GM18520 (cell line): ENCODE results near the gene ZNF429.
"Not testable (repeated sequence)": the region's sequence is repeated elsewhere in the genome, so short reads cannot be mapped to it uniquely, and the experiment has no call there.

ENCODE experiments used
- ATAC-seq: cut with Tn5 transposase; IDR thresholded peaks from one replicate; pipeline ENCODE4 v1.9.1; 2021; ENCODE audit not compliant: unreplicated experiment

ZNF429 gene

DNA sequence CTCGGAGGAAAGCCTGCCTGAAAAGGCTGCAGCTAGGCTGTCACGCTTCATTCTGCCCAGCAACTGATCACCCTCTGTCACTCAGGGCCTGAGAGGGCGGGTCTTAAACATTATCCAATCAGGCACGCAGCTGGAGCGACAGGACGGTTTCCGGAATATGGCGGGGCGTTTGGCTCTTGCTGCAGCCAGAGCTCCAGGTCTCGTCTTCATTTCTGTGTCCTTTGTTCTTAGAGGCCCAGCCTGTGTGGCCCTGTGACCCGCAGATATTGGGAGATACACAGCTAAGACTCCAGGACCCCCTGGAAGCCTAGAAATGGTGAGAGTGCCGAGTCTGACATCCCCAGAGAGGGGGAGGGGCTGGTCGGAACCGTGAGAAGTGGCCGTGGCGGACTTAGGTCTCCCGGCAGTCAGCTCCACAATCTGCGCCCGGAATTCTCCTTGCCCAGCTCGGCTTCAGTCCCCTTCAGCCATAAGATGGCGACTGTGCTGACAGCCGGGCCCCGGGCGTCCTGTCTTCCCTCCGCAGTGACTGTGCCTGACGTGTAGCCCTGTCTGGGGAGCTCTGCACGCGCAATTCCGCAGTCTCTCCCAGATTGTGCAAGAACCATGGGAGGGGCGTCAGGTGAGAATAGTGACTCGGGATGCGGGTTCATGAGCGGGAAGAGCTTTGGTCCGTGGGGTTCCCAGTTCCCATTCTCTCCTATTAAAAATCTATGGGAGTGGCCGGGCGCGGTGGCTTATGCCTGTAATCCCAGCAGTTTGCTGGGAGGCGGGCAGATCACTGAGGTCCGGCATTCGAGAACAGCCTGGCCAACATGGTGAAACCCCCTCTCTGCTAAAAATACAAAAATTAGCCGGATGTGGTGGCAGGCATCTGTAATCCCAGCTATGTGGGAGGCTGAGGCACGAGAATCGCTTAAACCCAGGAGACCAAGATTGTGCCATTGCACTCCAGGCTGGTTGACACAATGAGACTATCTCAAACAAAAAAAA, at the start of gene ZNF429:
TSS of gene ZNF429 (plus strand) at position 144 of the 993 bp plus-strand sequence. CDS start at position 314, 170 bp downstream.
- ATAC-seq = peak; percentile 100

DNA sequence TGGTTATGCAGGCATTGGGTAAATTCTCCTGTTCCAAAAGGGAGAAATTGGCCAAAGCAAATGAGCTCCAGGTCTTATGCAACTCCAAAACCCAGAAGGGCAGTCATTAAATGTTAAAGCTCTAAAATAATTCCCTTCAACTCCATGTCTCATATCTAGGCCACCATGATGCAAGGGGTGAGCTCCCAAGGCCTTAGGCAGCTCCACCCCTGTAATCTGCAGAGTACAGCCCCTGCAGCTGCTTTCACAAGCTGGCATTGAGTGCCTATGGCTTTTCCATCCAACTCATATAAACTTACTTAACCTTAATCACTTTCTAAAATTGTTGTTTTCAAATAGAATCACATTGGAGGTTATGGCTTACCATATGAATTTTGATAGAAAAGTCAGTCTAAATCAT, 44.7 kb upstream of the ZNF429 start:
- no peak for ATAC-seq

DNA sequence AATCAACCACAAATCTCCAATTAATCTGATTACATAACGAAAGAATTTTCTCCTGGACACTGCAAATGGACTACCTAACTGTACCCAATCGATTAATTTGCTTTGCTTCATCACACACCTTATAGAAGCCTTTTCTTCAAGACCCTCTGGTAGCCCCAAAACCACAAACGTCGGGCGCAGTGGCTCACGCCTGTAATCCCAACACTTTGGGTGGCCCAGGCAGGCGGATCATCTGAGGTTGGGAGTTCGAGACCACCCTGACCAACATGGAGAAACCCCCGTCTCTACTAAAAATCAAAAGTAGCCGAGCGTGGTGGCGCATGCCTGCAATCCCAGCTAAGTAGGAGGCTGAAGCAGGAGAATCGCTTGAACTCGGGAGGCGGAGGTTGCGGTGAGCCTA, 42.9 kb upstream of the ZNF429 start:
- no peak for ATAC-seq

DNA sequence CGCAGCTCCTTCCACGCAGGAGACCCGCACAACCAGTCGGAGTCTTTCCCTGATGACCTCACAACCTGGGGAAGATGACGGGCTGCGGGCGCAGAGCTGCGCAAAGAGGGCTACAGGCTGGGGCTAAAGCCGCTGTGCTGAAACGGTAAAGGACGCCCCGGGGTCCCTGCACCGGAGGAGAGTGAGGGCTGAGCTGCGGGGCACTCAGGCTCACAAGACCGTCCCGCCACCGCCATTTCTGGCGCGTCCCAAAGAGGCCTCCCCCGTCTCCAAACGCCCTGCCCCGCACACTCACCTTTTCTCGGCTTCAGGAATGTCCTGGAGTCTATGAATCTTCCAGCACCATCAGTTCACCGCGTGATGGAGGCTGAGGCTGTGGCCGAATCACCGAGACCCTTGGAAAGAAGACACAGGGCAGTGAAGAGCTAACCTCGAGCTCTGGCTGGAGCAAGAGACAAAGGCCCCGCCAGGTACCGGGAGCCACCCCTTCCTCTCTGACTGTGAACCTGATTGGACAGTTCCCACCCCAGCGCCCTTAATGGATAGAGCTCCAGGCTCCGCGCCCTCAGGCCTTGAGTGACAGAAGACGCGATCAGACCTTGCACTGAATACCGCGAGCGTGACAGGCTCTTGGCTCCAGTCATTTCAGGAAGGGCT, 41.8 kb upstream of the ZNF429 start:
- ATAC-seq = no peak

DNA sequence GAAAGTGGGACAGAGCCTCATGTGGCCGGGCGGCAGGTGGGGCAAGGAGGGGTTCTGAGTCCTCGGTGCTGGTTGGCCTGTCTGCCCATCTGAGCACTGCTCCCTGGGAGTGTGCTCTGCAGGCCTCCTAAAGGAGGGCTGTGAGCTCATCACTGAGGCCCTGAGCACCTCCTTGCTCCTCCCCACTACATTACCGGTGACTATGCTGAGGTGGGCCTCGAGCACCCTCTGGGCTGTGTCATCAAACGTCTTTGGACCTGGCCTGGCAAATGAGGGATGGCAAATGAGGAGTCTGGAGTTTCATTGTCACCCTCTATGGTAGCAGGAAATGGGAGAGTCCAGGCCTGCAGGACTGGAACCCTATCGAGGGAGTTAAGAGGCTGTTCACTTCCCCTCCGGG, 38.8 kb upstream of the ZNF429 start:
- ATAC-seq = no peak

DNA sequence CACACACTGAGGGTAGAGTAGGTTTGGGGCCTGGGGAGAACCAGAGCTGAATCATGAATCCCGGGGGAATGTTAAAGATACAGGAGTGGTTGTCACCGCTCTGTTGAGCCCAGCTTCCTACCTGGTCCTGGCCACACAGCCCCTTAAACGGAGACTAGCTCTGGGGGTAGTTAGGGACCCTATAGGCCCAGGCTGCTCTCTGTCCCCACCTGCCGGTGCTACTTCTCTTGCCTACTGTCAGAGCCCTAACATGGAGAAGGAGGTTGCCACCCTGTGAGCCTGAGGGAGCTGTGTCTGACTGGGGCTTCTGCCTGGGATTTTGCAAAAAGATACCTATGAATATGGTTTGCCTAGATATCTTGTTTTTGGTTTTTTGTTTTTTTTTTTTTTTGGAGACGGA, 36.6 kb upstream of the ZNF429 start:
- ATAC-seq = no peak

DNA sequence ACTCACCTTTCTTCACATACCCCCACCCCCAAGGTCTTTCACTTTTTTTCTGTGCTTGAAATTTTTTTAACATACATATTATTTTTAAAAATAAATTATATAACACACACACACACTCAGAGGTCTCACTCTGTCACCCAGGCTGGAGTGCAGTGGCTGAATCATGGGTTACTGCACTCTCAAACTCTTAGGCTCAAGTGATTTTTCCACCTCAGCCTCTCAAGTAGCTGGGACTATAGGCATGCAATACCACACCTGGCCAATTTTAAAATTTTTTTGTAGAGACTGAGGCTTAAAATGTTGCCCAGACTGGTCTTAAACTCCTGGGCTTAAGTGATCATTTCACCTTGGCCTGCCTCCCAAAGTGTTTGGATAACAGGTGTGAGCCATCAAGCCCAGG, 32.9 kb upstream of the ZNF429 start:
- ATAC-seq = no peak

DNA sequence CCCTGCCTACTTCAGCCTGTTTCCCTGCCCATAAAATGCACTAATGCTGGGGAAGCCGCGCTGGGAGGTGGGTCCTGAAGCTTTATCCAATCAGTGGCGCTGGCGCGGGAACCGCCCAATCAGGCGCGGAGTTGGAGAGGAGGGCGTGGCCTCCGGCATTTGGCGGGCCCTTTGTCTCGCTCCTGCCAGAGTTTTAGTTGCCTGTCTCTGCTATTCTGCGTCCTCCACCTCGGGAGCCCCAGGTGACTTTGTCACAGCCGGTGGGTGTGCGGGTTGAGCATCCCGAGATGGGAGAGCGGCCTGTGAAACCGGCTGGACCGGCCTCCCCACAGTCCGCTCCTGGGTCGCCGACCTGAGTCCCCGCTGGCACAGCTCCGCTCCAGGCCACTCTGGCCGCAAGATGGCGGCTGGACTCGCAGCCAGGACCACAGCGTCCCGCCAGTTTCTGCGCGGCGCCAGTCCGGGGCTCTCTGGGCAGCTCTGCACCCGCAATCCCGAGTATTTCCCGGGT, 30.7 kb upstream of the ZNF429 start:
- ATAC-seq = no peak

DNA sequence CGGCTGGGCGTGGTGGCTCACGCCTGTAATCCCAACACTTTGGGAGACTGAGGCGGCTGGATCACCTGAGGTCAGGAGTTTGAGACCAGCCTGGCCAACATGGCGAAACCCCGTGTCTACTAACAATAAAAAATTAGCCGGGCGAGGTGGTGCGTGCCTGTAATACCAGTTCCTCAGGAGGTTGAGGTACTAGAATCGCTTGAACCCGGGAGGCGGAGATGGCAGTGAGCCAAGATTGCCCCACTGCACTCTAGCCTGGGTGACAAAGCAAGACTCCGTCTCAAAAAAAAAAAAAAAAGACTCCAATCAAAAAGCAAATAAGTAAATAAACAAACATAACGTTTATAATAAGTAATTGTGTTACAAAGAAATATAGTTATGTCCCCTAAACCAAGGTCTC, 23.0 kb upstream of the ZNF429 start:
- not testable (repeated sequence) for ATAC-seq

DNA sequence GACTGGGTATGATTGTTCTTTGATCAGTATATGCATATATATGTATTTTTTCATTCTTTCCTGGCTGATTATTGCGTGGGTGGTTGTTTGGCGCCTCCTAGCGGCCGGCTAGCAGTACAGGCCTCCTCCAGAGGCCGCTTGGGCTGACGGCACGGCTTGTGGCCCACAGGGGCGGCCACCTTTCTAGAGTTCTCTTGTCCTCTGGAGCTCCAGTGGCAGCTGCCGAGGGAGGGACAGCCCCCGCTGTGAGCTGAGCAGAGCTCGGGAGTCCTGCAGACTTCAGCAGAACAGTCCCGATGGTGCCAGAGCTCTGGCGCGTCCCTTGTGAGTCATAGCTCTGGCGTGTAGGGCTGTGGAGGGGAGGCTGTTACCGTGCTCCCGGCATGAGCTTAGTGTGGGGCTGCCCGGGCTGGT, 22.5 kb upstream of the ZNF429 start:
- ATAC-seq = no peak

DNA sequence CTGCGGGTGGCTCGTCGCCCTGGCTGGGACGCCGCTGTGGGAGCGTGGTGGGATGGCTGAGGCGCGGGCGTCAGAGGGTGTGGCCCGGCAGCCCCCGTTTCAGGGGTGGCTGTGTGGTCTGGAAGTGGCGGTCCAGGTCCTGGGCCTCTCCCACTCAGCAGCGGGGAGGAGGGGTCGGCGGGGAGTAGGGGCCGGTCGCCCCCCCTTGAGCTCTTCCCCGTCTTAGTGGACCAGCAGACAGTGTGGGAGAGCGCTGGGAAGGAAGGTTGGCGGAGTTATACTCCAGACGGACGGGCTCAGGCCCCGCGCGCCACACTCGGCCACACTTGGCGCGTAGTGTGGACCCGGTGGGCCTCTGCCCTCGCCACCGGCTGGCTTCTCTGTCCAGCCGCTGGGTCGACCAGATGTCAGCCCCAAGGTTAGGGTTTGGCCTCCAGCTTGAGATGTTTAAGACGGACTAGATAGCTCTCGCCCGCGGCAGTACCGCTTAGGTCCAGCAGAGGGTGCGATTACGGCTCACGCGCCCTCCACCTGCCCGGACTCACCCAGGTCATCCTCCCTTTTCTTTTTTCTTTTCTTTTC, 21.7 kb upstream of the ZNF429 start:
- no peak for ATAC-seq

DNA sequence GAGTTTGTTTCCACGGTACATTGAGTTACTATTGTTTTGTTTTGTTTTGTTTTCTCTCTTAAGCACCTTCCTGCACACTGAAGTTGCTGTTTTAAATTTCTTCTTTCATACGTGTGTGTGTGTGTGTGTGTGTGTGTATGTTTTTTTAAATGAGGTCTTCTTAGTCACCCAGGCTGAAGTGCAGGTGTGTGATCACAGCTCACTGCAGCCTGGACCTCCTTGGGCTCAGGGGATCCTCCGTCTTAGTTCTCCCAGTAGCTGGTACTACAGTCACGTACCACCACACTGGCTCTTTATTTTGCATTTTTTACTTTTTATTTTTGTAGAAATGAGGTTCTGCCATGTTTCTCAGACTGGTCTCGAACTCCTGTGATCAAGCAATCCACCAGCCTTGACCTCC, 20.8 kb upstream of the ZNF429 start:
- ATAC-seq = no peak

DNA sequence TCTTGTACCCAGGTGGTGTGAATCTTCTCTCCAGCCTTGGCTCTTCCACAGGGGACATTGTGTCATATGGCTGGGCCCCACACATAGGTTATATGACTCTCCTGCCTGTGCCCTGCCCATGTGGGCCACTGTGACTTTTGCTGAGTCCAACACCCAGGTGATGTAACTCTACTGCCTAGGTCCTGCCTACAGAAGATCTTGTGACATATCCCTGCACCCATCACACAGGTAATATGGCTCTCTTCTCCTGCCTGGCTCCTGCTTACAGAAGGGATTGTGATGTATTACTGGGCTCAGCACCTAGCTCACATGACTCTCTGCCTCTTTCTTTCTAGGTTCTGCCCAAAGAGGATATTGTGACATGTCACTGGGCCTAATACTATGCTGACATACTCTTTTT, 19.5 kb upstream of the ZNF429 start:
- no peak for ATAC-seq

DNA sequence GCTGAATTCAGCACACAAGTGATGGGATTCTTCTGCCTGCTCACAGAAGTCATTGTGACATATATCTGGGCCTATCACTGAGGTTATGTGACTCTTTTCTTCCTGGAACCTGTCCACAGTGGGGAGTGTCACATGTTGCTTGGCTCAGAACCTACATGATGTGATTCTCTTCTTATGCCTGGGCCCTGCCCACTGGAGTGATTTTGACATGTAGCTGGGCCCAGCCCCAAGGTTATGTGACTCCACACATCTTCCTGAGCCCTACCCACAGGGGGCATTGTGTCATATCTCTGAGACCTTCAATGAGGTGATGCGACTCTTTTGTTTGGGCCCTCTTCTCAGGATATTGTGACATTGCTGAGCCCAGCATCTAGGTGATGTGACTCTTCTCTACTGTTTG, 17.4 kb upstream of the ZNF429 start:
- ATAC-seq = no peak

DNA sequence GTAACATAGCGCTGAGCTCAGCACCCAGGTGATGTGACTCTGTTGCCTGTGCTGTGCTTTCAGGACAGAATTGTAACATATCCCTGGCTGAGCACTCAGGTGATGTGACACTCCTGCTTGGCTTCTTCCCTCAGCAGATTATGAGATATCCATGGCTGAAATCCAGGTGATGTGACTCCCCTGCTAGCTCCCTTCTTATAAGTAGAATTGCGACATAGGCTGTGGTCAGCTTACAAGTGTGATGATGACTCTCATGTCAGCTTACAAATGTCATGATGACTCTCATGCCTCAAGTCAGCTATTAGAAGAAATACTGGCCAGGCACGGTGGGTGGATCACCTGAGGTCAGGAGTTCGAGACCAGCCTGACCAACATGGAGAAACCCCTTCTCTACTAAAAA, 14.3 kb upstream of the ZNF429 start:
- ATAC-seq = no peak

DNA sequence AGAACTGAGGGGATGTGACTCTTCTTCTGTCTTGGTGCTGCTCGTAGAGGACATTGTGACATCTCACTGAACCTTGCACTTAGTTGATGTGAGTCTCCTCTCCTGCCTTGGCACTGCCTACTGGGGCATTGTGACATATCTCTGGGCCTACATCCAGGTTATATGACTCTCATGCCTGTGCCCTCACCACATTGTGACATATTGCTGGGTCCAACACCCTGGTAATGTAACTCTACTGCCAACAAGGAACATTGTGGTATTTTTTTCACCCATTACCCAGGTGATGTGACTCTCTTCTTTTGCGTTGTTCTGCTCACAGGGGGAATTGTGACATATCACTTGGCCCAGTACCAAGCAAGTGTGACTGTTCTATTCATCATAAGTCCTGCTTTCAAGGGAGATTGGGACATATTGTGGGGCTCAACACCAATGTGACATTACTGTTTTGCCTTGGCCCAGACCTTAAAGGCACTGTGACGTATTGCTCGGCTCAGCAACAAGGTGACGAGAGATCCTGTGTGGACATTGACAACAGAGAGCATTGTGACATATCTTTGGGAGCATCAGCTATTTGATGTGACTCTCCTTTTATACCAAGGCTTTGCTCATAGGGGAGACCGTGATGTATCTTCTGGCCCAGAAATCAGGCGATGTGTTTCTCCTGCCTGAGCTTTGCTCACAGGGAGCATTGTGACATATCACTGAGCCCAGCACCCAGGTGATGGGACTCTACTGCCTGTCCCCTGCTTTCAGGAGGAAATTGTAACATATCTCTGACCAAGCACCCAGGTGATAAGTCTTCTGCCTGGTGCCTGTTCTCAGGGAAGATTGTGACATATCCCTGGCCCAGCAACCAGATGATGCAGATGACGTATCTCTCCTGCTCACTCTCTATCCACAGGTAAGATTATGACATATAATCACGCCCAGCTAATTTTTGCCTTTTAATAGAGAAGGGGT, 12.2 kb upstream of the ZNF429 start:
- no peak for ATAC-seq

DNA sequence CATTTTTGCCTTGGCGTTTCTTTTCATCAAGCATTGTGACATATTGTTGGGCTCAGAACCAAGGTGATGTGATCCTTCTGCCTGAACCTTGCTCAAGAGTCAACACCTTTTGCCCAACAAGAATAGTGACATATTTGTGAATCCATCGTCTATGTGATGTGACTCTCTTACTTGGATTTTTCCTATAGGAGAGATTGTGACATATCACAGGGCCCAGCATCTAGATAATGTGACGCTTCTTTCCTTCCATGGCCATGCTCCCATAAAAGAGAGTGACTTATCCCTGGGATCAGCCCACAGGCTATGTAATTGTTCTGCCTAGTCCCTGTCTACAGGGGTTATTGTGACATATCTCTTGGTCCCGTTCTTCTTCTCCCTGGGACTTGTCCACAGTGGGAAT, 8.5 kb upstream of the ZNF429 start:
- ATAC-seq = no peak

DNA sequence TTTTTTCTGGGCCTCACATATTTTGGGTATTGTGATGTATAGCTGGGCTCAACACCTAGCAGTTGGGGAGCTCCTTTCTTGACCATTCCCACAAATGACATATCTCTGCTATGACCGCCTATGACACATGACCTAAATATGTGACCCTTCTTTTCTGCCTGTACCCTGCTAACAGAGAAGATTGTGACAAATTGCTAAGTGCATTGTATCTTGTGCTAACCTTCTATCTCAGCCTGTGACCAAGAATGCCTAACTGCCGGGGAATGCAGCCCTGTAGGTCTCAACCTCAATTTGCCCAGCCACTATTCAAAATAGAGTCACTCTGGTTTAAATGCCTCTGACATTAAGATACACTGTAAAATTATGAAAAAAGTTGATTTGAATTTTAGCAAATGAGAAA, 6.8 kb upstream of the ZNF429 start:
- no peak for ATAC-seq

DNA sequence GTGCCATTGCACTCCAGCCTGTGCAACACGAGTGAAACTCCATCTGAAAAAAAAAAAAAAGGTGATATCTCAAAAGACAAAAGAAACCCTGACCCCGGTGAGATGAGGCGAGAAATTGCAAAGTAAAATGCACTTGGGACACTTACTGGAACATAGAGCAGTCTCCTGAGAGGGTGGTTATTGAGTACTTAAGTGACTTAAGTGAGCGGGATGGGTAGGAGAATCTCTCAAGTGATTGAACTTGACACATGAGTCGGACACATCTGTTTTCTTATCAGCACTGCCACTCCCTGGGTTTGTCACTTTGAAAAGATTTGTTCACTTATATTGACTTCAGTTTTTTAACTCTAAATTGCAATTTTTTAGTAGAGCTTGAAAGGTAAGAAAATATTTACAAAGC, 2.8 kb downstream of the ZNF429 start:
- no peak for ATAC-seq

DNA sequence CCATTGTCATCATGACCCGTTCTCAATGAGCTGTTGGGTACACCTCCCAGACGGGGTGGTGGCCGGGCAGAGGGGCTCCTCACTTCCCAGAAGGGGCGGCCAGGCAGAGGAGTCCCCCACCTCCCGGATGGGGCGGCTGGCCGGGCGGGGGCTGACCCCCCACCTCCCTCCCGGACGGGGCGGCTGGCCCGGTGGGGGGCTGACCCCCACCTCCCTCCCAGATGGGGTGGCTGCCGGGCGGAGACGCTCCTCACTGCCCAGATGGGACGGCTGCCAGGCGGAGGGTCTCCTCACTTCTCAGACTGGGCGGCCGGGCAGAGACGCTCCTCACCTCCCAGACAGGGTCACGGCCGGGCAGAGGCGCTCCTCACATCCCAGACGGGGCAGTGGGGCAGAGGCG, 5.7 kb downstream of the ZNF429 start:
- ATAC-seq = not testable (repeated sequence)

DNA sequence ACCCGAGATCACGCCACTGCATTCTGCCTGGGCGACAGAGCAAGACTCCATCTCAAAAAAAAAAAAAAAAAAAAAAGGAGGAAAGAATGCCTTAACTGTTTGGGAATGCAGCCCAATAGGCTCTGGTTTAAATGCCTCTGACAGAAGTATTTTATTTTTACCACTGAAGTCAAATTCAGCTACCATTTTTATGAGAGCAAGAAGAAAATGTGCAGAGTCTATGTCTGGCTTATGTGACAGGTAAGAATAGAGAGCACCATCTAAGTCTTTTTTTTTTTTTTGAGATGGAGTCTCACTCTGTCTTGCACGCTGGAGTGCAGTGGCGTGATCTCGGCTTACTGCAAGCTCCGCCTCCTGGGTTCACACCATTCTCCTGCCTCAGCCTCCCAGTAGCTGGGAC, 7.2 kb downstream of the ZNF429 start:
- ATAC-seq = not testable (repeated sequence)
